ENCODE data around the gene RBKS. TPM values are rescaled to one million over a fixed set of nuclear protein-coding genes. Genes with fewer than 3 reads are reported as not detected.

RBKS gene
- 7.2 and 7.4 TPM in 2 replicates for polyA plus RNA-seq (2012; rRNA removed)
- 5.9 TPM in 2 replicates for polyA plus RNA-seq (2012; cell fraction: cytosol; rRNA removed)
- 19.1 and 23.8 TPM in 2 replicates for polyA plus RNA-seq (2012; cell fraction: nucleus; rRNA removed)

GRCh38 chr2:27890146-27890923, at the start of gene RBKS, which contains the start of gene BABAM2:
Gene RBKS, minus strand, starts transcription at chr2:27890387. Its CDS starts 42 bp downstream, at chr2:27890345.
Gene BABAM2, plus strand, starts transcription at chr2:27890729. Its CDS starts 3,828 bp downstream, at chr2:27894557.
- 2% methylated on average over 29 of the region's 79 CpGs for WGBS (ENCODE audit: low lambda C conversion rate)
- Histone ChIP-seq H3K4me3 (ENCODE audit: low read depth in 2 of 2, low read length in 1 of 2) (peak within 1 kb of the TSS; percentile 78 to 100), H3K9me3 (no peaks in the 10 kb centered on the region), H3F3A (replicated peaks; ENCODE audit: insufficient read depth) (peaks cover 35% of the 10 kb centered on the region), H3K9ac (peak within 1 kb of the TSS; percentile 82), H3K27ac (ENCODE audit: low read depth in 2 of 2, low read length in 1 of 2) (peak within 1 kb of the TSS; percentile 93 to 97), H3K4me1 (ENCODE audit: control insufficient read depth in 1 of 2, insufficient read depth in 2 of 2, low read depth in 1 of 2, low read length in 1 of 2) (peaks cover 7 to 19% of the 10 kb centered on the region in 2 experiments; a peak in 3 of 4 replicates), H3K9me2 (no peaks in the 10 kb centered on the region), H3K36me3 (replicated peaks in 1 of 2; ENCODE audit: control insufficient read depth in 1 of 2, insufficient read depth in 2 of 2, low read length in 1 of 2) (peaks cover 0 to 9% of the 10 kb centered on the region in 2 experiments), H2AFZ (ENCODE audit: low read depth) (peak within 1 kb of the TSS; percentile 88), H3K4me2 (peak within 1 kb of the TSS; percentile 93), H3K79me2 (ENCODE audit: insufficient read depth) (peaks cover 22% of the 10 kb centered on the region), H3K27me3 (ENCODE audit: insufficient read depth) (no peaks in the 10 kb centered on the region), H4K20me1 (ENCODE audit: insufficient read depth) (no peaks in the 10 kb centered on the region)
- ChIA-PET CTCF (interaction anchor here (0.8 to 2.1 kb wide), 10 partner anchors 19 to 705 kb away, joined by 3 to 6 read pairs (median 4); no protein-coding TSS in a partner anchor), POLR2A (interaction anchor here (0.5 to 2.0 kb wide), 6 partner anchors 18 to 502 kb away, joined by 3 to 13 read pairs (median 4); partner anchors contain the start of gene FOSL2)
- peak; percentile 100 for DNase-seq
- no peak for TF ChIP-seq EZH2phosphoT487 (IDR thresholded peaks at IDR 0.05; ENCODE audit: borderline replicate concordance, low read depth)
- TF ChIP-seq ZBTB33 (IDR thresholded peaks at IDR 0.05; ENCODE audit: borderline replicate concordance, low read depth) = no peak
- TF ChIP-seq USF1 (IDR thresholded peaks at IDR 0.05; ENCODE audit: borderline replicate concordance, low read depth) = peak; percentile 45; the same call in 1 of the 2 replicates
- TF ChIP-seq REST (IDR thresholded peaks at IDR 0.05; ENCODE audit: low read depth, low read length) = 0 out of 2 replicates have a peak, but pooled peaks have one; percentile 21
- TF ChIP-seq CTCF (IDR thresholded peaks at IDR 0.05) = no peak
- peak; percentile 11; the same call in 1 of the 2 replicates for TF ChIP-seq RFX5 (IDR thresholded peaks at IDR 0.05; ENCODE audit: low read length)
- no peak for TF ChIP-seq FOSL2 (IDR thresholded peaks at IDR 0.05; ENCODE audit: borderline replicate concordance, low read depth)
- peak; percentile 11; the same call in 1 of the 2 replicates for TF ChIP-seq PBX3 (IDR thresholded peaks at IDR 0.05)
- no peak for TF ChIP-seq USF2 (IDR thresholded peaks at IDR 0.05; ENCODE audit: borderline replicate concordance, low read depth, low read length)
- peak; percentile 63 for TF ChIP-seq CHD2 (IDR thresholded peaks at IDR 0.05; ENCODE audit: low read length, partially characterized antibody)
- no peak for TF ChIP-seq TEAD4 (IDR thresholded peaks at IDR 0.05; ENCODE audit: borderline replicate concordance, insufficient read depth)
- TF ChIP-seq RCOR1 (IDR thresholded peaks at IDR 0.05; ENCODE audit: low read length) = no peak; the same call in none of the 2 replicates
- TF ChIP-seq MEF2A (IDR thresholded peaks at IDR 0.05; ENCODE audit: borderline replicate concordance, low read depth) = no peak
- peak; percentile 67 for TF ChIP-seq MAX (IDR thresholded peaks at IDR 0.05; ENCODE audit: low read depth)
- TF ChIP-seq NFIC (IDR thresholded peaks at IDR 0.05; ENCODE audit: borderline replicate concordance) = no peak; the same call in 1 of the 2 replicates
- peak; percentile 80 for TF ChIP-seq POLR2AphosphoS5 (IDR thresholded peaks at IDR 0.05; ENCODE audit: low read depth, low read length)
- TF ChIP-seq MXI1 (IDR thresholded peaks at IDR 0.05; ENCODE audit: low read depth, low read length) = peak; percentile 82
- TF ChIP-seq SMC3 (IDR thresholded peaks at IDR 0.05; ENCODE audit: low read depth, low read length) = no peak; the same call in 1 of the 2 replicates

Data from SK-N-SH (cell line).